AG20443 (cell line): Measurements from ENCODE around the gene FLII.
A peak's percentile ranks its signal among the peaks of the same experiment; 100 is the strongest.
"Not testable (repeated sequence)": the region's sequence is repeated elsewhere in the genome, so short reads cannot be mapped to it uniquely, and the experiment has no call there.

Experiments used
- DNase-seq: peaks from one replicate; pipeline ENCODE4 v3.0.0; 2012; ENCODE audit warnings: low spot score, mixed read lengths

Gene FLII

GRCh38 chr17:18258356-18259038 lies at the start of gene FLII:
FLII (minus strand) TSS chr17:18258738; CDS start chr17:18258690, 48 bp downstream.
- peak; percentile 88 for DNase-seq

GRCh38 chr17:18303206-18303605 lies 44.7 kb upstream of the FLII start:
- not testable (repeated sequence) for DNase-seq

DNA sequence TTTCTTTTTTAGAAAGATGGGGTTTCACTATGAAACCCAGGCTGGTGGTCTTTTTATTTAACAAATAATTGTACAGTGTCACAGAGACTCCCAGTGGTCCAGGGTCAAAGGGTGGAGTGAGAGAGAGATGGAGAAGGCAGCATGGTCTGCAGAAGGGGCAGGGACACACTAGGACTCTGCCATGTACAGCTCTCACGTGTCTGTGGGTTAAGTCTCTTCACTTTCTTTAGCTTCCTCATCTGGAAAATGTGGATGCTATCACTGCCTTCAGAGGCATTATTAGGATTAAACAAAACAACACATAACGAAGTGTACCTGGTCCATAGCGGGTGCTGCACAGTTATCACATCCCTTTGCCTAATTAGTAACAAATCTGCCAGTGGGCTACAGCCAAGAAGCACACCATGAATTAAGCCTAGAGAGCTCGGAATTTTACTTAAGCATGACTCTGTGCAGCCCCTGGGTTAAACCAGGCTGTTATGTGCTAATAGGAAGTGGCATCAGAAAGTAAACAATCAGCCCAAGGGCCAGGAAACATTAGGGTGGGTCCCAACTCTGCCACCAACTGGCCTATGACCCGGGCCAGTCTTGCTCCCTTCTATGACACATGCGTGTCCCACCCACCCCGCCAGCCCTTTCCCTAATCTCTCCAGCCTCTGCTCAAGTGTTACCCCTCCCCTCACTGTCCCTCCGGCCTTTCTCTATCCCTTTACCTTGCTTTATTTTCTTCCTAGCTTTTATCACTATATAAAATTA lies 42.4 kb upstream of the FLII start:
- DNase-seq = no peak

GRCh38 chr17:18298061-18298460 lies 39.5 kb upstream of the FLII start:
- not testable (repeated sequence) for DNase-seq

GRCh38 chr17:18291718-18292540 lies 33.4 kb upstream of the FLII start:
- no peak for DNase-seq

DNA sequence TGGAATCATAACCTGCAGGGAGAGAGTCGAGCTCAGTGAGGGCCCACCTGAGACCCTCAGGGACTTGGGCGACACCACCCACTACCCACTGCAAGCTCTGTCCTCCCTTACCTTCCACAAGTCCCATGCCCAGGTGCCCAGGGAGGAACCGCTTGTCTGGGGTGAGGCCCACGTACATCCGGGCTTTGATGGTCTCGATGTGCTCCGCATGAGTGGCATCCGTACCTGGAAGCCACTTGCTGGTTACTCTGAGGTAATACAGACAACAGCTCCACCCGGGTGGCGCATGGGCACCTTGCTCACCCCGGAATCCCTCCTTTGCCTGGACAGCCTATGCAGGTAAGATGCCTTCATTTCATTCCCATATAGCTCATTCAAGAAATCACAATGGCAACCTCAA lies 26.8 kb upstream of the FLII start:
- no peak for DNase-seq

GRCh38 chr17:18281788-18282187 lies 23.2 kb upstream of the FLII start:
- no peak for DNase-seq

GRCh38 chr17:18280766-18281371 lies 22.3 kb upstream of the FLII start:
- peak; percentile 32 for DNase-seq

DNA sequence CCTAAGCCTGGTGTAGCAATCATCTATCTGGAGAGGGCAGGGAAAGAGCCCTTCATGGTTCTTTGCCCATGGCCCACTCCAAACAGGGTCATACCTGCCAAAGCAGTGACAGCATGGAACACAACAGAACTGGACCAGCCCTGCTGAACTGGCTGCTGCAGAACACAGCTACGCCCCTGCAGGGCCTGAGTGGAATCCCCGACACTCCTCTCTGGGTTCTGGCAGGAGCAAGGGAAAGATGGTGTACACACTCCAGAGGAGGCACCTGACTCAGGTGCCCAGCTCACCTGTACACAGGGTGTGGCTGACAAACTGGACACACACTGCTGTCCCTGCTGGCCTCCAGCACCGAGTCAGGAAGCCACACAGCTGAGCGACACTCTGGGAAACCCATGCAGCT lies 21.7 kb upstream of the FLII start:
- no peak for DNase-seq

GRCh38 chr17:18278867-18279266 lies 20.3 kb upstream of the FLII start:
- no peak for DNase-seq

- DNase-seq = no peak
These were observed 18.5 kb upstream of the FLII start for GRCh38 chr17:18277076-18277475.

- DNase-seq = no peak
These were observed 11.8 kb upstream of the FLII start for GRCh38 chr17:18270046-18270931.

DNA sequence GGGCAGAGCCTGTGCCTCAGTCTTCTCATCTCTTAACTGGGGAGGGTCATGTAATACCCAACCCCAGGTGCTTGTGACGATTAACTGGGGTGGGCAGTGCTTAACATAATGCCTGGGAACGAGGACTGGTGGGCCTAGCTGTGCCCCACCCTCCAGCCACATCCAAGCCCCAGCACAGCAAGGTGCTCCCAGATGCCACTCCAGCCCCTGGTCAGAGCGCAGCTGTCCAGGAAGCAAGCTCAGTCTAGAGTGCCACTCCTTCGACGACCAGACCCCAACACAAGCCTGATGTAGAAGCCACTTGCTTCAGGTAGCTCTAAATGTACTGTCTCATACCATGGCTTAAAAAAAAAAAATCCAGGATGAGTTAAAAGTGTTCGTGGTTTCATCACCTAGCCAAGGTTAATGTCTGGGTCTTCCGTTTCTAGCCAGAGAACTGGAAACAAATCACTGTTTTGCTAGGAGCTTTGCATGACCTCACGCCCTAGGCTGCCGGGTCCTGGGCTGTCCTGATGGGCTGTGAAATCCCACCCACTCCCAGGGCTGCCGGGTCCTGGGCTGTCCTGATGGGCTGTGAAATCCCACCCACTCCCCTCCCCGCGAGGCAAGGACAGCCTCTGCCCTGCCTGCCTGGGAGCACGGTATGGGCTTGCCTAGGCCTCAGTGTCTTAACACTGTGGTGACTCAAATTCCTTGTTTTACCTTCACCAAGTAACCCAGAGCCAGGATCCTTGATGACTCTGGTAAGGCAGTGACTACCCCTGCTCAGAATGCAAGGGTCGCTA lies 9.6 kb upstream of the FLII start:
- DNase-seq = peak; percentile 38

DNA sequence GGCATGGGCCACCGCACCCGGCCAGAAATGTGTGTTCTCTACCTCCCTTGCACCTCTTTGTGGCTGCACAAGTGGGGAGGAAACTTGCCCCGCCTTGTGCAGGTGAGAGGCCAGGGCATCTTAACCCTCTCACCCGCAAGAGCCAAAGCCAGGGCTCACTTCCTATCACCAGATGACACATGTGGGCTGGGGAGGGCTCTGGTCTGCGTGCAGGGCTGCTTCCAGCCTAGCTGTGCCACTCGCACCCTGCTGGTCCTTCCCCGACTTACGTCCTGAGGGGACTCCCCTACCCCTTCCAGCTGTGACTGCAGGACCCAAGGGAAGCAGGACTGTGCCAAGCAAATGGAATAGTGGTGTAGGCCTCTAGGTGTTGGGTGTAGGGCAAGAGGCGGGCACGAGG lies 8.8 kb upstream of the FLII start:
- no peak for DNase-seq

DNA sequence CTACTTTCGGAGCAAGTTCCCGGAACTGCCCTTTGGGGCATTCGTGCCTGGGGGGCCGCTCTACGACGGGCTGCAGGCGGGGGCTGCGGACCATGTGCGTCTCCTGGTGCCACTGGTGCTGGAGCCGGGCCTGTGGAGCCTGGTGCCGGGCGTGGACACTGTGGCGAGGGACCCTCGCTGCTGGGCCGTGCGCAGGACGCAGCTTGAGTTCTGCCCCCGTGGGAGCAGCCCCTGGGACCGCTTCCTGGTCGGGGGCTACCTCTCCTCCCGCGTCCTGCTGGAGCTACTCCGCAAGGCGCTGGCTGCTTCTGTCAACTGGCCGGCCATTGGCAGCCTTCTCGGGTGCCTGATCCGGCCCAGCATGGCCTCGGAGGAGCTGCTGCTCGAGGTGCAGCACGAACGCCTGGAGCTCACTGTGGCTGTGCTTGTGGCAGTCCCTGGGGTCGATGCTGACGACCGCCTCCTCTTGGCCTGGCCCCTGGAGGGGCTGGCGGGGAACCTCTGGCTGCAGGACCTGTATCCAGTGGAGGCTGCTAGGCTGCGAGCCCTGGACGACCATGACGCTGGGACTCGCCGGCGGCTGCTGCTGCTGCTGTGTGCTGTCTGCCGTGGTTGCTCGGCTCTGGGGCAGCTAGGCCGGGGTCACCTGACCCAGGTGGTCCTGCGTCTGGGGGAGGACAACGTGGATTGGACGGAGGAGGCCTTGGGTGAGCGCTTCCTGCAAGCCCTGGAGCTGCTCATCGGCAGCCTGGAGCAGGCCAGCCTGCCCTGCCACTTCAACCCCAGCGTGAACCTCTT lies 5.5 kb upstream of the FLII start:
- DNase-seq = no peak

DNA sequence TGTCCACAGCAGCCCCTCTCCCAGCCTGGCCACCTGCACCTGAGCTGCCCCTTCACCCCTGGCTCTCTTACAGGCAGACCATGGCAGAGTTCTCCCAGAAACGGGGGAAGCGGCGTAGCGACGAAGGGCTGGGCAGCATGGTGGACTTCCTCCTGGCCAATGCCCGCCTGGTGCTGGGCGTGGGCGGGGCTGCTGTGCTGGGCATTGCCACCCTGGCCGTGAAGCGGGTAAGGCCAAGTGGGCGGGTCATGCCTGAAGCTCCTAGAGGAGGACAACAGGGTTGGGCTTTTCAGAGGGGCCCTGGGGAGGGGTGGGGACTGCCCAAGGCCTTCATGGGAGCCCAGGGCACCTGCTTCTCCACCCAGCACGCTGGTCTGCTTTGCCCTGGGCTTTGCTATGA lies 4.1 kb upstream of the FLII start:
- DNase-seq = no peak

DNA sequence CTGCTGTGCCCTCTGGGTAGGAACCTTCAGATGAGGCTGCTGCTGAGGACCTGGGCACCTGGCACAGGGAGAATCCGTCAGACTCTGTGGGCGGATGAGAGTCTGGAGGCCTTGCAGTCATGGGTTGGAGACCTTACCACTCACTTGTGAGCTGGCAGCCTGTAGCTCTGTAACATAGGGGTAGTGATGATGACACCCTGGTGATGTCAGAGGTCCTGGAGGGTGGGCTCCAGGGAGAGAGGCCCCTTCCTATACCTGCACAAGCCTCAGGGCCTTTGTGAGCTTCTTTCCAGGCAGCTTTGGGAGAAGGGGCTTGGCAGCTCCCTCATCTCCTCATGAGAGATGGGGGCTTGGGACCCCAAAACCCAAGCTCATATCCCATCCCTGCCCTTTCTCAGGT lies 3.6 kb upstream of the FLII start:
- no peak for DNase-seq

DNA sequence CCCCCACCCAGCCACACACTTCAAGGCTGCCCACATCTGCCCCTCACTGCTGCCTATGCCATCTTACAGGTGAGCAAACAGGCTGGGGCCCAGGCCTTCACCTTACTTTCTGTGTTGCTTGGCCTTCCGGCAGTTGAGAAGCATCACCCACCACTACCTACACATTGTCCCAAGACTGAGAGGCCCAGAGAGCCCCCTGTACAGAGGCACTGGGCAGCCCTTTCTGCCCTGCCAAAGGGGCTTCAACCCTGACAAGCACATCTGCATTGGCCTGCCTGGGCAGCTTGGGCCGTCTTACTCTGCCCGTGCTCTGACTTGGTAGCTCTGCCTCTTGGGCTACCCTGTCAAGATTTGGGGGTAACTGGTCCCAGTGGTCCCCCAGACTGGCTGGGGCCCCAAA lies 3.1 kb upstream of the FLII start:
- no peak for DNase-seq

DNA sequence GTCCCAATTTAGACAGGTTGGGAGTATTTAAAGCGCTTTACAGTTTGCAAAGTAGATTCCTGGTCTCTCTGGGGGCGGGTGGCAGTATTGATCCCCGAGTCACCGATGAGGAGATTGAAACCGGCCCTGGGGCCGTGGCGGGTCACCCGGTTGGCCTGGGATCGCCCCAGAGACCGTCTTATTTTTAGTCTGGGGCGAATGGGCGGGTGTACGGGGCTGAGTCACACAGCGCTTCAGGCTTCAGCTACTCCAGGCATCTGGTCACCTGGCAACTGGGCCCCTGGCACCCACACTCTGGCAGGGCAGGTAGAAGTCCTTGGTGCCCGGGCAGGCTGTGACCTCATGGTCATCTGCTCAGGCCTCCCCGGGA lies 2.6 kb upstream of the FLII start:
- DNase-seq = peak; percentile 82
